Measurements from ENCODE around the gene ULK4. TPM values are rescaled to one million over a fixed set of nuclear protein-coding genes. Genes with fewer than 3 reads are reported as not detected.
"Not testable (repeated sequence)": the region's sequence is repeated elsewhere in the genome, so short reads cannot be mapped to it uniquely, and the experiment has no call there.

Gene ULK4
- total RNA-seq, 2 donors from 2014 or later = 28.7 to 38.4 TPM

DNA sequence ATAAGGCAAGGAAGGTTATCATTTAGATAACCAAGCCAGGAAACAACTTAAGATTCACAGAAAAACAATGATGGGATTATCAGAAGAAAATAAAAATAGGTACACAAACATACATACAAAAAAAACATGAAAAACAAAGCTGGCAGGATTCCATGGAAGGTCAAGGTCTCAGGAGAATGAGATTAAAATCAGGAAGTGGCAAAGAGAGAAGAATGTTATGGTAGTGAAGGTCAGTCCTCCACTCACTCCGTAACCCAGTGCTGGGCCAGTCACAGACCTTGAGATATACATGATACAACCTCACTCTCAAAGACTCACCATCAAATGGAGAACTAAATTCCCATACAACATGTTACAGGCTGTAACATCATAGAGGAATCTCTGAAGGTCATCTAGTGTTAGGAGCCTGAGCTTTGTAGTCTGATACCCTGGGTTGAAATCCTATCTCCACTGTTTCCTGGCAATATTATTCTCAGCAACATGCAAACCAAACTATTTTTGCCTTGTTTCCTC lies 668.7 kb downstream of the ULK4 start:
- Histone ChIP-seq H3K27me3 (replicated peaks; ENCODE audit: insufficient read depth) (no peaks in the 10 kb centered on the region), H3K9me3 (no peaks in the 10 kb centered on the region), H3K4me3 (no peak overlapping the region), H3K4me1 (ENCODE audit: control insufficient read depth in 1 of 2, low read depth in 2 of 2) (no peaks in the 10 kb centered on the region), H3K27ac (no peak overlapping the region), H3K36me3 (no peaks in the 10 kb centered on the region)
- no peak for DNase-seq (ENCODE audit: low spot score)
- ATAC-seq (ENCODE audit: insufficient number of reproducible peaks, low FRiP score, low read depth) = no peak
- TF ChIP-seq CTCF (IDR thresholded peaks at IDR 0.05) = no peak

DNA sequence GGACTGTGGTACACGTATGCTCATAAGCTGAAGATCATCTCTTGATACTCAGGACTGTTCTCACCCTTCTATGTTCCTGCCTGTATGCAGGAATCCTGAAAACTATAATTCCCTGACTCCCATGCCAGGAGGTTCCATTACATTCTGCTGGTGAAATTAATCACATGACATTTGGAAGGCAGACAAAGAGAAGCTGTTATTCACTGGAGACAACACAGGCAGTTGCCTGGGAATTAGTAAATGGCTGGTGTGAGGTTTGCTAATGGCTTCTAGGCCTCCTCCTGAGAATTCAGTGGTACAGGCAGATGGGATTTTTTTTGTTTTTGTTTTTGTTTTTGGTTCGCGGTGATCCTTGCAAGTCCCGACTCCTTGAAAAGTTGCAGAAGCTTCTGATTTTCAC lies 671.2 kb downstream of the ULK4 start:
- Histone ChIP-seq H3K4me1 (ENCODE audit: control insufficient read depth in 1 of 2, low read depth in 2 of 2) (no peaks in the 10 kb centered on the region), H3K27ac (no peak overlapping the region), H3K9me3 (no peaks in the 10 kb centered on the region), H3K27me3 (replicated peaks; ENCODE audit: insufficient read depth) (no peaks in the 10 kb centered on the region), H3K4me3 (no peak overlapping the region), H3K36me3 (no peaks in the 10 kb centered on the region)
- TF ChIP-seq CTCF (IDR thresholded peaks at IDR 0.05) = no peak
- DNase-seq (ENCODE audit: low spot score) (no peak), ATAC-seq (ENCODE audit: insufficient number of reproducible peaks, low FRiP score, low read depth) (no peak)

GRCh38 chr3:41290306-41290705 lies 671.6 kb downstream of the ULK4 start:
- H3K27me3 ChIP-seq (replicated peaks; ENCODE audit: insufficient read depth) = no peaks in the 10 kb centered on the region
- H3K4me3 ChIP-seq = no peak overlapping the region
- no peaks in the 10 kb centered on the region for H3K9me3 ChIP-seq
- DNase-seq (ENCODE audit: low spot score) (no peak), ATAC-seq (ENCODE audit: insufficient number of reproducible peaks, low FRiP score, low read depth) (no peak)
- no peaks in the 10 kb centered on the region for H3K4me1 ChIP-seq (ENCODE audit: control insufficient read depth in 1 of 2, low read depth in 2 of 2)
- H3K36me3 ChIP-seq = no peaks in the 10 kb centered on the region
- TF ChIP-seq CTCF (IDR thresholded peaks at IDR 0.05) = no peak
- no peak overlapping the region for H3K27ac ChIP-seq

DNA sequence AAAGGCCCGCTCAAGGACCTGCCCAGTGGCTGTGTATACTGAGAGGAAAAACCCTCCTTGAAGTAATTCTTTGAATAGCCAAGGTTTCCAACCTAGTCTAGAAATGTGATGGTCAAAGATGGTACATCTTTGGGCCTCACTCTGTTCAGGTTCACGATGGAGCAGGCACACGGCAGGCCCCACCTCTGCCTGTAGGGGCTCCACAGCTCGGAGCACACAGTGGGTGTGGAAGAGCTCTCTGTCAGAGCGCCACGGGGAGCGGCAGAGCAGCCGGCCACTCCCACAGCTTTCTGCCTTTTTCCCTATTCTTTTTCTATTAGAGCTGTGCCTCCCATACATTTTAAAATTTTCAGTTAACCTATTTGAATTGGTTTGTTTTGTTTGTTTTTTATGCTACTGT lies 673.1 kb downstream of the ULK4 start:
- Histone ChIP-seq H3K36me3 (no peaks in the 10 kb centered on the region), H3K27me3 (replicated peaks; ENCODE audit: insufficient read depth) (no peaks in the 10 kb centered on the region), H3K4me1 (ENCODE audit: control insufficient read depth in 1 of 2, low read depth in 2 of 2) (no peaks in the 10 kb centered on the region), H3K4me3 (no peak overlapping the region), H3K9me3 (no peaks in the 10 kb centered on the region), H3K27ac (no peak overlapping the region)
- no peak for TF ChIP-seq CTCF (IDR thresholded peaks at IDR 0.05)
- DNase-seq (ENCODE audit: low spot score) (no peak), ATAC-seq (ENCODE audit: insufficient number of reproducible peaks, low FRiP score, low read depth) (no peak)

GRCh38 chr3:41286305-41286704 lies 675.6 kb downstream of the ULK4 start:
- Histone ChIP-seq H3K27ac (no peak overlapping the region), H3K4me3 (no peak overlapping the region), H3K27me3 (replicated peaks; ENCODE audit: insufficient read depth) (no peaks in the 10 kb centered on the region), H3K4me1 (ENCODE audit: control insufficient read depth in 1 of 2, low read depth in 2 of 2) (no peaks in the 10 kb centered on the region), H3K9me3 (no peaks in the 10 kb centered on the region), H3K36me3 (no peaks in the 10 kb centered on the region)
- no peak for DNase-seq (ENCODE audit: low spot score)
- TF ChIP-seq CTCF (IDR thresholded peaks at IDR 0.05) = no peak
- ATAC-seq (ENCODE audit: insufficient number of reproducible peaks, low FRiP score, low read depth) = no peak

DNA sequence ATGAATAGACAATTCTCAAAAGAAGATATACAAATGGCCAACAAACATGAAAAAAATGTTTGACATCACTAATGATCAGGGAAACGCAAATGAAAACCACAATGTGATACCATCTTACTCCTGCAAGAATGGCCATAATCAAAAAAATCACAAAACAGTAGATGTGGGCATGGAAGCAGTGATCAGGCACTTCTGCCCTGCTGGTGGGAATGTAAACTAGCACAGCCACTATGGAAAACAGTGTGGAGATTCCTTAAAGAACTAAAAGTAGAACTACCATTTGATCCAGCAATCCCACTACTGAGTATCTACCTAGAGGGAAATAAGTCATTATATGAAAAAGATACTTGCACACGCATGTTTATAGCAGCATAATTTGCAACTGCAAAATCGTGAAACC lies 677.0 kb downstream of the ULK4 start:
- ATAC-seq (ENCODE audit: insufficient number of reproducible peaks, low FRiP score, low read depth); H3K4me1 ChIP-seq (ENCODE audit: control insufficient read depth in 1 of 2, low read depth in 2 of 2); H3K27me3 ChIP-seq (replicated peaks; ENCODE audit: insufficient read depth); H3K4me3 ChIP-seq; H3K9me3 ChIP-seq; DNase-seq (ENCODE audit: low spot score); H3K36me3 ChIP-seq; H3K27ac ChIP-seq: not testable (repeated sequence)
